Caco-2 (cell line): ENCODE measurements around the gene MID1. TPM values are rescaled to one million over a fixed set of nuclear protein-coding genes. Genes with fewer than 3 reads are reported as not detected.

Experiments used
- BruUV-seq: library from RNA; stranded (reverse); fragments of 400-500 nt; replicated peaks from 2 replicates; lab custom pipeline; 2021; lab: Mats Ljungman, UMichigan
- CTCF ChIA-PET: fragments of 300-600 bp; sonication (Branson Sonifier 250); formaldehyde crosslinking; loops from one replicate; lab custom pipeline; 2022; ENCODE audit warnings: antibody characterized with exemption; lab: Charles Lee
- POLR2A ChIA-PET: fragments of 300-600 bp; sonication (Branson Sonifier 250); formaldehyde crosslinking; loops from one replicate; lab custom pipeline; 2022; ENCODE audit warnings: antibody characterized with exemption; lab: Charles Lee
- DNase-seq, 2 experiments: peaks; one replicate each; pipeline versions ENCODE4 v3.0.0 to v3.0.0-alpha.2; 2020 to 2022
- H3K27me3 ChIP-seq: replicated peaks from 2 replicates; pipeline ENCODE4 v1.6.0; 2011; ENCODE audit warnings: low read length; ENCODE audit not compliant: control insufficient read depth, insufficient read depth
- H3K36me3 ChIP-seq: 2 replicates; pipeline ENCODE4 v1.5.1; 2011; ENCODE audit warnings: low read length; ENCODE audit not compliant: control insufficient read depth, insufficient read depth
- H3K4me1 ChIP-seq: fragments of 250-450 bp; sonication (Bioruptor Pico); 2 replicates; pipeline ENCODE4 v1.5.1; 2020; ENCODE audit warnings: mild to moderate bottlenecking
- H3K4me3 ChIP-seq: 2 replicates; pipeline ENCODE4 v1.5.1; 2011; ENCODE audit warnings: low read depth, mild to moderate bottlenecking, control low read depth, low read length
- H3K9me3 ChIP-seq: fragments of 250-450 bp; sonication (Bioruptor Pico); 2 replicates; pipeline ENCODE4 v1.5.1; 2020; ENCODE audit warnings: mild to moderate bottlenecking, moderate library complexity
- H3K27ac Mint-ChIP-seq: one replicate; pipeline ENCODE4 v1.8.0; 2022; ENCODE audit warnings: mixed read lengths; ENCODE audit not compliant: unreplicated experiment
- H3K27me3 Mint-ChIP-seq: one replicate; pipeline ENCODE4 v1.8.0; 2022; ENCODE audit warnings: mixed read lengths; ENCODE audit not compliant: insufficient read depth, unreplicated experiment
- H3K36me3 Mint-ChIP-seq: one replicate; pipeline ENCODE4 v1.8.0; 2022; ENCODE audit warnings: mild to moderate bottlenecking, mixed read lengths; ENCODE audit not compliant: insufficient read depth, unreplicated experiment
- H3K4me1 Mint-ChIP-seq: one replicate; pipeline ENCODE4 v1.8.0; 2022; ENCODE audit warnings: low read depth, mixed read lengths; ENCODE audit not compliant: unreplicated experiment
- H3K4me3 Mint-ChIP-seq: one replicate; pipeline ENCODE4 v1.8.0; 2022; ENCODE audit warnings: mild to moderate bottlenecking, moderate library complexity, mixed read lengths; ENCODE audit not compliant: unreplicated experiment
- H3K9me3 Mint-ChIP-seq: one replicate; pipeline ENCODE4 v1.8.0; 2022; ENCODE audit warnings: mixed read lengths; ENCODE audit not compliant: unreplicated experiment
- intact Hi-C: fragments of 100-400 bp; cut with micrococcal nuclease; formaldehyde crosslinking; loops from one replicate; pipeline ENCODE4 v1.10.0; 2022; ENCODE audit not compliant: unreplicated experiment
- total RNA-seq: library from RNA; stranded (reverse); gene quantifications from 2 replicates; pipeline ENCODE4 v1.2.3, GENCODE V29; 2022
- TF ChIP-seq, protein P1 (sequence below), 2 experiments: fragments of 200-600 bp in 1 of 2; IDR thresholded peaks; 1 replicate in 1 of 2; 2 replicates in 1 of 2; pipeline versions ENCODE4 v1.5.1 to v1.8.0; 2011 to 2022; ENCODE audit warnings: antibody characterized with exemption in 1 of 2, control low read depth in 1 of 2, inconsistent platforms in 1 of 2, low read depth in 1 of 2, low read length in 1 of 2, mild to moderate bottlenecking in 1 of 2, moderate library complexity in 1 of 2; ENCODE audit not compliant: insufficient read depth in 1 of 2, severe bottlenecking in 1 of 2, unreplicated experiment in 1 of 2

Gene MID1
- total RNA-seq, 1 experiment from 2014 or later = 61.3 TPM

DNA sequence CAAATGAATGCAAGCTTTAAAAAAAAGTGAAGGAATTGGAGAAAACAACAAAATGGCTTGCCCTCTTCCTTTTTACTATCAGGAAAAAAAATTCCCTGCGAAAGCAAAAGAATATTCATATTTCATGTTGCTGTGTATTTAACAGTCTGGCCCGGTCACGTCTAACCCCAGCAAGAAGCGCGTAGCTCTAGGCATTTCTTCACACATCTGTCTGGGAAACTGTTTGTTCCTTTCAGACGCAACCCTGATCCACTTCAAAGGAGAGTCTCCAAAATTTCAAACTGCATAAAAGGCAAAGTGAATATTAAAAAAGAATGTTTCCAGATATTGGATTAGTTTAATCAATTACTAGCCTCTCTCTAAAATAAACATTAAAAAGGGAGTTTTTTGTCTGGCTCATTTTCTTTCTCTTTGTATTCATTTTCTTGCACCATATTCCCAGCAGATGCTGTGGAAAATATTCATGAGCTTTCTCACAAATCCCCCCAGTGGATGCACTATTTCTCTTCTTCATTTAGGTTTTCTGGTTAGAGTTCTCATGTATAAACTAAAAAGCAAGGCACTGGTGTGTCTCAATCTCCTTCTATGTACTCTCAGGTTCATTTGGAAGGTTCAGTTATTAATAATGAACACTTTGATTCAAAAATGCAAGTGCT lies 145.3 kb downstream of the MID1 start:
- ChIA-PET CTCF (no interaction called here), POLR2A (no interaction called here)
- H3K4me3 ChIP-seq = no peak overlapping the region
- H3K27me3 ChIP-seq = no peaks in the 10 kb centered on the region
- BruUV-seq = no TSS peak
- Mint-ChIP-seq H3K4me1 (no peaks in the 10 kb centered on the region), H3K27me3 (no peaks in the 10 kb centered on the region), H3K27ac (no peak overlapping the region), H3K36me3 (peaks cover 70% of the 10 kb centered on the region), H3K4me3 (no peak overlapping the region), H3K9me3 (no peaks in the 10 kb centered on the region)
- no peaks in the 10 kb centered on the region; the same call in 1 of the 2 replicates for H3K36me3 ChIP-seq
- TF ChIP-seq, protein P1, sequence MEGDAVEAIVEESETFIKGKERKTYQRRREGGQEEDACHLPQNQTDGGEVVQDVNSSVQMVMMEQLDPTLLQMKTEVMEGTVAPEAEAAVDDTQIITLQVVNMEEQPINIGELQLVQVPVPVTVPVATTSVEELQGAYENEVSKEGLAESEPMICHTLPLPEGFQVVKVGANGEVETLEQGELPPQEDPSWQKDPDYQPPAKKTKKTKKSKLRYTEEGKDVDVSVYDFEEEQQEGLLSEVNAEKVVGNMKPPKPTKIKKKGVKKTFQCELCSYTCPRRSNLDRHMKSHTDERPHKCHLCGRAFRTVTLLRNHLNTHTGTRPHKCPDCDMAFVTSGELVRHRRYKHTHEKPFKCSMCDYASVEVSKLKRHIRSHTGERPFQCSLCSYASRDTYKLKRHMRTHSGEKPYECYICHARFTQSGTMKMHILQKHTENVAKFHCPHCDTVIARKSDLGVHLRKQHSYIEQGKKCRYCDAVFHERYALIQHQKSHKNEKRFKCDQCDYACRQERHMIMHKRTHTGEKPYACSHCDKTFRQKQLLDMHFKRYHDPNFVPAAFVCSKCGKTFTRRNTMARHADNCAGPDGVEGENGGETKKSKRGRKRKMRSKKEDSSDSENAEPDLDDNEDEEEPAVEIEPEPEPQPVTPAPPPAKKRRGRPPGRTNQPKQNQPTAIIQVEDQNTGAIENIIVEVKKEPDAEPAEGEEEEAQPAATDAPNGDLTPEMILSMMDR (IDR thresholded peaks at IDR 0.05; ENCODE audit: insufficient read depth in 1 of 2, low read depth in 1 of 2, low read length in 1 of 2, severe bottlenecking in 1 of 2, unreplicated experiment in 1 of 2) = no peak
- DNase-seq = no peak
- H3K9me3 ChIP-seq = no peaks in the 10 kb centered on the region
- intact Hi-C loops = no loop called here
- H3K4me1 ChIP-seq = no peaks in the 10 kb centered on the region

GRCh38 chrX:10474510-10474909 lies 145.9 kb downstream of the MID1 start:
- TF ChIP-seq, protein P1 (IDR thresholded peaks at IDR 0.05; ENCODE audit: insufficient read depth in 1 of 2, low read depth in 1 of 2, low read length in 1 of 2, severe bottlenecking in 1 of 2, unreplicated experiment in 1 of 2) = no peak
- Histone ChIP-seq H3K4me3 (no peak overlapping the region), H3K36me3 (no peaks in the 10 kb centered on the region; the same call in 1 of the 2 replicates), H3K4me1 (no peaks in the 10 kb centered on the region), H3K9me3 (no peaks in the 10 kb centered on the region), H3K27me3 (no peaks in the 10 kb centered on the region)
- intact Hi-C loops = no loop called here
- H3K36me3 Mint-ChIP-seq = peaks cover 70% of the 10 kb centered on the region
- ChIA-PET POLR2A (no interaction called here), CTCF (no interaction called here)
- no TSS peak for BruUV-seq
- H3K27me3 Mint-ChIP-seq = no peaks in the 10 kb centered on the region
- no peak overlapping the region for H3K27ac Mint-ChIP-seq
- H3K9me3 Mint-ChIP-seq = no peaks in the 10 kb centered on the region
- no peak for DNase-seq
- no peaks in the 10 kb centered on the region for H3K4me1 Mint-ChIP-seq
- H3K4me3 Mint-ChIP-seq = no peak overlapping the region

DNA sequence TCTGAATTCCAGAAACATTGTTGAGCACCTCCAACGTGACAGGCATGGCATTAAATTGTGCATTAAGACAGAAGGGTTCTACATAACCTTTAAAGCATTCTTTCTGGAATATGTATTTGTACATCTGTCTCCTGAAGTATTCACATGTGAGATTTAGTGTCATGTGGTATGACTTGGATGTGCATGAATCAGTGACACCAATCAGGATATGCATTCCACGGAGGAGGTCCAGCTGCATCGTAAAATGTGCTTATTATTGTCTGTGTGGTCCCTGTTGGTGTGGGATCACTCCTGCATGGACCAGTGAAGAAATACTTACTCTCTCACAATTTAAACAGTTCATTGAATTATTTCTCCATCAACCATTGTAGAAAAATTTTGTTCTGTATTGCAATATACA lies 149.0 kb downstream of the MID1 start:
- DNase-seq = no peak
- ChIA-PET POLR2A (no interaction called here), CTCF (no interaction called here)
- Mint-ChIP-seq H3K27ac (no peak overlapping the region), H3K9me3 (no peaks in the 10 kb centered on the region), H3K4me3 (no peak overlapping the region), H3K36me3 (peaks cover 75% of the 10 kb centered on the region), H3K4me1 (no peaks in the 10 kb centered on the region), H3K27me3 (no peaks in the 10 kb centered on the region)
- Histone ChIP-seq H3K36me3 (no peaks in the 10 kb centered on the region; the same call in 1 of the 2 replicates), H3K27me3 (no peaks in the 10 kb centered on the region), H3K9me3 (no peaks in the 10 kb centered on the region), H3K4me1 (no peaks in the 10 kb centered on the region), H3K4me3 (no peak overlapping the region)
- no TSS peak for BruUV-seq
- TF ChIP-seq, protein P1 (IDR thresholded peaks at IDR 0.05; ENCODE audit: insufficient read depth in 1 of 2, low read depth in 1 of 2, low read length in 1 of 2, severe bottlenecking in 1 of 2, unreplicated experiment in 1 of 2) = no peak
- intact Hi-C loops = no loop called here
